Measurements from ENCODE around the gene USP32. TPM values are rescaled to one million over a fixed set of nuclear protein-coding genes. Genes with fewer than 3 reads are reported as not detected.

The USP32 gene
- total and polyA plus RNA-seq, 10 of the 15 experiments (the other 5 are each of a cell fraction or from before 2014, with no cell fraction given) = 7.8 to 37.3 (median 25.5) TPM

DNA sequence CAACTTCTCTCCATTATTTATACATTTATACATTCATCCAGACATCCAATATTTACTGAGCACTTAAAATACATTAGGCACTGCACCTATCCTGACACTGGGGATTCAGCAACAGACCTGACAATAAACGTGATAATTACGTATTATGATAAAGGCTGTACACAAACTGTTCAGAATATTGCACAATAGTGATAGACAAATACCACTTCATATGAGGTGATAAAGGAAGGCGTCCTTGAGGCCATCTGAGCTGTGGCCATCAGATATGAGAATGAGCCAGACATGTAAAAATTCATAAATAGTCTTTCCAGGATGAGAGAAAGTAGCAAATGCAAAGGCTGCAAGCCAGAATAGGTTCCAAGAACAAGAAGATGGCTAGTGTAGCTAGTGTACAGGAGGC is 8.6 kb downstream of the USP32 start (continued):
- TF ChIP-seq, protein P1, sequence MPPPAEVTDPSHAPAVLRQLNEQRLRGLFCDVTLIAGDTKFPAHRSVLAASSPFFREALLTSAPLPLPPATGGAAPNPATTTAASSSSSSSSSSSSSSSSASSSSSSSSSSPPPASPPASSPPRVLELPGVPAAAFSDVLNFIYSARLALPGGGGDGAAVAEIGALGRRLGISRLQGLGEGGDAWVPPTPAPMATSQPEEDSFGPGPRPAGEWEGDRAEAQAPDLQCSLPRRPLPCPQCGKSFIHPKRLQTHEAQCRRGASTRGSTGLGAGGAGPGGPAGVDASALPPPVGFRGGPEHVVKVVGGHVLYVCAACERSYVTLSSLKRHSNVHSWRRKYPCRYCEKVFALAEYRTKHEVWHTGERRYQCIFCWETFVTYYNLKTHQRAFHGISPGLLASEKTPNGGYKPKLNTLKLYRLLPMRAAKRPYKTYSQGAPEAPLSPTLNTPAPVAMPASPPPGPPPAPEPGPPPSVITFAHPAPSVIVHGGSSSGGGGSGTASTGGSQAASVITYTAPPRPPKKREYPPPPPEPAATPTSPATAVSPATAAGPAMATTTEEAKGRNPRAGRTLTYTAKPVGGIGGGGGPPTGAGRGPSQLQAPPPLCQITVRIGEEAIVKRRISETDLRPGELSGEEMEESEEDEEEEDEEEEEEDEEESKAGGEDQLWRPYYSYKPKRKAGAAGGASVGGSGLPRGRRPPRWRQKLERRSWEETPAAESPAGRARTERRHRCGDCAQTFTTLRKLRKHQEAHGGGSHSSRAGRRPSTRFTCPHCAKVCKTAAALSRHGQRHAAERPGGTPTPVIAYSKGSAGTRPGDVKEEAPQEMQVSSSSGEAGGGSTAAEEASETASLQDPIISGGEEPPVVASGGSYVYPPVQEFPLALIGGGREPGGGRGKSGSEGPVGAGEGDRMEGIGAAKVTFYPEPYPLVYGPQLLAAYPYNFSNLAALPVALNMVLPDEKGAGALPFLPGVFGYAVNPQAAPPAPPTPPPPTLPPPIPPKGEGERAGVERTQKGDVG (CRISPR knock-in tag; IDR thresholded peaks at IDR 0.05) = no peak

DNA sequence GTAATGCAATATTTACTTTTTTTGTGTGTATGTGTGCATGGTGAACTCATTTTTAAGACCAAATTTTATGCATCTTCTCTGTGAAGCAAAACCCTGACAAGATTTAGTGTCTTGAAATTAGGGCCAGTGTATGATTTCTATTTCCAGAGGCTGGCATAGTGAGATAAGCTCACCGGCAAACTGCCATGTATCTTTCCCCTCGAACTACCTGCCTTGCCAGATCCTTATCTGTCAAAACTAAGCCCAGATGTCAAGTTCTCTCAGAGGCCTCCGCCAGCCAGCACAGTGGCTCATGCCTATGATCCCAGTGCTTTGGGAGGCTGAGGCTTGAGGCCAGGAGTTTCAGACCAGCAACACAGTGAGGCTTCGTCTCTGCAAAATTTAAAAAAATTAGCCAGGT is 10.0 kb downstream of the USP32 start:
- DNase-seq (ENCODE audit: low read depth, low spot score) (no peak), FAIRE-seq (no peak), ATAC-seq (no peak)
- H3K4me3 ChIP-seq = no peak overlapping the region
- in situ Hi-C loops (cut with MboI) (no loop called here), intact Hi-C loops (cut with micrococcal nuclease; ENCODE audit: unreplicated experiment) (no loop called here)
- H3K36me3 ChIP-seq (ENCODE audit: control insufficient read depth in 2 of 2, insufficient read depth in 2 of 2, low read length in 1 of 2) = peaks cover 0 to 4% of the 10 kb centered on the region in 2 experiments; a peak in 2 of 4 replicates
- ChIA-PET POLR2A (no interaction called here), SMC1A (ENCODE audit: uncharacterized antibody, unreplicated experiment) (interaction anchor here (1.2 to 2.5 kb wide), 3 partner anchors 9 to 68 kb away, joined by 4 to 8 read pairs (median 4); no protein-coding TSS in a partner anchor), CTCF (no interaction called here), RAD21 (ENCODE audit: unreplicated experiment) (no interaction called here)
- no peak overlapping the region for H2AFZ ChIP-seq (ENCODE audit: control insufficient read depth, low read depth, low read length)
- no TSS peak for BruUV-seq (replicated peaks)
- H3K4me1 ChIP-seq (ENCODE audit: control insufficient read depth, insufficient read depth, low read length) = peaks cover 3% of the 10 kb centered on the region; the same call in 1 of the 2 replicates
- no peak overlapping the region for H3K4me2 ChIP-seq (ENCODE audit: control insufficient read depth, insufficient read depth)
- H3K9me3 ChIP-seq (replicated peaks; ENCODE audit: control insufficient read depth, insufficient read depth, low read length) = no peaks in the 10 kb centered on the region
- H3K27ac ChIP-seq (ENCODE audit: control insufficient read depth, insufficient read depth) = no peak overlapping the region
- no peak overlapping the region for H3K9ac ChIP-seq (ENCODE audit: control insufficient read depth, insufficient read depth, low read length)
- H3K27me3 ChIP-seq (replicated peaks in 1 of 2; ENCODE audit: control insufficient read depth in 2 of 2, insufficient read depth in 2 of 2, low read length in 1 of 2) = no peaks in the 10 kb centered on the region
- TF ChIP-seq ATF7 (IDR thresholded peaks at IDR 0.05; ENCODE audit: low read depth) (no peak), LARP7 (IDR thresholded peaks at IDR 0.05) (no peak), RBBP5 (conservative IDR thresholded peaks at IDR 0.05) (no peak), ZNF217 (IDR thresholded peaks at IDR 0.05) (no peak), NFXL1 (IDR thresholded peaks at IDR 0.05; ENCODE audit: borderline replicate concordance) (peak; percentile 29; the same call in 1 of the 2 replicates)
- TF ChIP-seq, protein P2, sequence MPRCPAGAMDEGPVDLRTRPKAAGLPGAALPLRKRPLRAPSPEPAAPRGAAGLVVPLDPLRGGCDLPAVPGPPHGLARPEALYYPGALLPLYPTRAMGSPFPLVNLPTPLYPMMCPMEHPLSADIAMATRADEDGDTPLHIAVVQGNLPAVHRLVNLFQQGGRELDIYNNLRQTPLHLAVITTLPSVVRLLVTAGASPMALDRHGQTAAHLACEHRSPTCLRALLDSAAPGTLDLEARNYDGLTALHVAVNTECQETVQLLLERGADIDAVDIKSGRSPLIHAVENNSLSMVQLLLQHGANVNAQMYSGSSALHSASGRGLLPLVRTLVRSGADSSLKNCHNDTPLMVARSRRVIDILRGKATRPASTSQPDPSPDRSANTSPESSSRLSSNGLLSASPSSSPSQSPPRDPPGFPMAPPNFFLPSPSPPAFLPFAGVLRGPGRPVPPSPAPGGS (IDR thresholded peaks at IDR 0.05; ENCODE audit: borderline replicate concordance, insufficient read depth, low read depth, low read length, poor library complexity, severe bottlenecking) = no peak
- TF ChIP-seq, protein P3, sequence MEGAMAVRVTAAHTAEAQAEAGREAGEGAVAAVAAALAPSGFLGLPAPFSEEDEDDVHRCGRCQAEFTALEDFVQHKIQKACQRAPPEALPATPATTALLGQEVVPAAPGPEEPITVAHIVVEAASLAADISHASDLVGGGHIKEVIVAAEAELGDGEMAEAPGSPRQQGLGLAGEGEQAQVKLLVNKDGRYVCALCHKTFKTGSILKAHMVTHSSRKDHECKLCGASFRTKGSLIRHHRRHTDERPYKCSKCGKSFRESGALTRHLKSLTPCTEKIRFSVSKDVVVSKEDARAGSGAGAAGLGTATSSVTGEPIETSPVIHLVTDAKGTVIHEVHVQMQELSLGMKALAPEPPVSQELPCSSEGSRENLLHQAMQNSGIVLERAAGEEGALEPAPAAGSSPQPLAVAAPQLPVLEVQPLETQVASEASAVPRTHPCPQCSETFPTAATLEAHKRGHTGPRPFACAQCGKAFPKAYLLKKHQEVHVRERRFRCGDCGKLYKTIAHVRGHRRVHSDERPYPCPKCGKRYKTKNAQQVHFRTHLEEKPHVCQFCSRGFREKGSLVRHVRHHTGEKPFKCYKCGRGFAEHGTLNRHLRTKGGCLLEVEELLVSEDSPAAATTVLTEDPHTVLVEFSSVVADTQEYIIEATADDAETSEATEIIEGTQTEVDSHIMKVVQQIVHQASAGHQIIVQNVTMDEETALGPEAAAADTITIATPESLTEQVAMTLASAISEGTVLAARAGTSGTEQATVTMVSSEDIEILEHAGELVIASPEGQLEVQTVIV (IDR thresholded peaks at IDR 0.05; ENCODE audit: borderline replicate concordance, partially characterized antibody) = no peak
- H4K20me1 ChIP-seq (ENCODE audit: control insufficient read depth, insufficient read depth) = no peaks in the 10 kb centered on the region
- peaks cover 30% of the 10 kb centered on the region for H3K79me2 ChIP-seq (ENCODE audit: control insufficient read depth, insufficient read depth, low read length)
- 100% methylated on average over 4 of the region's 4 CpGs for WGBS (ENCODE audit: insufficient coverage, insufficient replicate concordance, low lambda C conversion rate, missing lambda C conversion rate)

All from GM12878 (cell line).